HEK293 (cell line): ENCODE data around the gene LZIC.

Experiments used
- CTCF ChIP-seq: fragments of 450-650 bp; formaldehyde crosslinking; IDR thresholded peaks from 2 replicates; pipeline ENCODE4 v1.5.1; 2016; ENCODE audit warnings: missing biosample characterization, missing genetic modification characterization
- RBAK ChIP-seq: fragments of 450-650 bp; formaldehyde crosslinking; IDR thresholded peaks from 2 replicates; pipeline ENCODE4 v1.5.1; 2016; ENCODE audit warnings: missing biosample characterization, missing genetic modification characterization
- SCRT2 ChIP-seq: fragments of 450-650 bp; formaldehyde crosslinking; IDR thresholded peaks from 2 replicates; pipeline ENCODE4 v1.5.1; 2016; ENCODE audit warnings: missing biosample characterization, missing genetic modification characterization
- WT1 ChIP-seq: fragments of 450-650 bp; formaldehyde crosslinking; IDR thresholded peaks from 2 replicates; pipeline ENCODE4 v1.5.1; 2016; ENCODE audit warnings: missing biosample characterization, missing genetic modification characterization
- YY1 ChIP-seq: fragments of 450-650 bp; formaldehyde crosslinking; IDR thresholded peaks from 2 replicates; pipeline ENCODE4 v1.5.1; 2018; ENCODE audit warnings: missing biosample characterization, missing genetic modification characterization
- ZNF10 ChIP-seq: fragments of 450-650 bp; formaldehyde crosslinking; IDR thresholded peaks from 2 replicates; pipeline ENCODE4 v1.5.1; 2017; ENCODE audit warnings: missing biosample characterization, missing genetic modification characterization
- ZNF311 ChIP-seq: fragments of 450-650 bp; formaldehyde crosslinking; IDR thresholded peaks from 2 replicates; pipeline ENCODE4 v1.5.1; 2017; ENCODE audit warnings: missing biosample characterization, missing genetic modification characterization, borderline replicate concordance
- ZNF558 ChIP-seq: fragments of 450-650 bp; formaldehyde crosslinking; IDR thresholded peaks from 2 replicates; pipeline ENCODE4 v1.5.1; 2016; ENCODE audit warnings: missing biosample characterization, missing genetic modification characterization
- ZNF792 ChIP-seq: fragments of 450-650 bp; formaldehyde crosslinking; IDR thresholded peaks from 2 replicates; pipeline ENCODE4 v1.5.1; 2016; ENCODE audit warnings: missing biosample characterization, missing genetic modification characterization
- TF ChIP-seq, protein P1 (sequence below): IDR thresholded peaks from 2 replicates; pipeline ENCODE4 v1.6.1; 2011; ENCODE audit warnings: mild to moderate bottlenecking, low read depth, low read length, borderline replicate concordance

DNA sequence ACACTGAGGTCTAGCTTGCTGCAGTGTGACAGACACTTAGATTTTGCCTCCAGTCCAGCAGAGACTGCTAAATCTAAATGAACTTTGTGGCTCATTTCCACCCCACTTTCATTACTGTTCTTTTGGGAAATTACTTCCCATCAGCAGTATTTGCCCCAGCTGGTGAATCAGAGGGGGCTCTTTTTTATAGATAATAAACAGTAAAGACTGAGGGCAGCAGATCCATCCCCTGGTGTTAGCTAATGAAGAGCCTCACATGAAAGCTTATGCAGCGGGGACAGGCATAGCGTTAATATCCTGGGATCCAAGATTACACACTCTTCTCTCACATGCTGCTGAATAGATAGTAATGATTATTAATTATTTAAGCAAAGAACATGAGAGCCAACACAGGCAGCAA, 26.7 kb downstream of the LZIC start:
- TF ChIP-seq CTCF (tag by site-specific recombination): no peak
- TF ChIP-seq SCRT2 (tag by site-specific recombination): no peak
- TF ChIP-seq, protein P1, sequence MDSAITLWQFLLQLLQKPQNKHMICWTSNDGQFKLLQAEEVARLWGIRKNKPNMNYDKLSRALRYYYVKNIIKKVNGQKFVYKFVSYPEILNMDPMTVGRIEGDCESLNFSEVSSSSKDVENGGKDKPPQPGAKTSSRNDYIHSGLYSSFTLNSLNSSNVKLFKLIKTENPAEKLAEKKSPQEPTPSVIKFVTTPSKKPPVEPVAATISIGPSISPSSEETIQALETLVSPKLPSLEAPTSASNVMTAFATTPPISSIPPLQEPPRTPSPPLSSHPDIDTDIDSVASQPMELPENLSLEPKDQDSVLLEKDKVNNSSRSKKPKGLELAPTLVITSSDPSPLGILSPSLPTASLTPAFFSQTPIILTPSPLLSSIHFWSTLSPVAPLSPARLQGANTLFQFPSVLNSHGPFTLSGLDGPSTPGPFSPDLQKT: no peak
- TF ChIP-seq ZNF792: no peak
- TF ChIP-seq ZNF311 (tag by site-specific recombination): no peak
- no peak for TF ChIP-seq ZNF10 (tag by site-specific recombination)
- TF ChIP-seq WT1 (tag by site-specific recombination): no peak
- no peak for TF ChIP-seq ZNF558
- TF ChIP-seq RBAK (tag by site-specific recombination): no peak
- TF ChIP-seq YY1 (tag by site-specific recombination): no peak
